Lung (tissue), 12 donors: ENCODE data around the gene HTT. TPM values are rescaled to one million over a fixed set of nuclear protein-coding genes. Genes with fewer than 3 reads are reported as not detected.

Source experiments
- ATAC-seq: fragments of 200-7000 bp; cut with Tn5 transposase; one replicate; pipeline ENCODE4 v1.9.1; 2020; ENCODE audit warnings: moderate number of reproducible peaks; ENCODE audit not compliant: insufficient read depth, low FRiP score
- DNase-seq, 3 donors: peaks; one replicate each; pipeline ENCODE4 v3.0.0-alpha.2; 2013 to 2017
- H3K27ac ChIP-seq, 2 donors: one replicate each; pipeline ENCODE4 v1.5.1; 2013; ENCODE audit warnings: mild to moderate bottlenecking in 2 of 2, moderate library complexity in 2 of 2, control low read depth in 1 of 2, inconsistent platforms in 1 of 2, low read depth in 1 of 2, low read length in 1 of 2
- H3K27me3 ChIP-seq, 3 donors: one replicate each; pipeline ENCODE4 v1.5.1; 2013; ENCODE audit warnings: low read length in 2 of 3; ENCODE audit not compliant: control insufficient read depth in 3 of 3, insufficient read depth in 3 of 3
- H3K36me3 ChIP-seq, 4 donors: one replicate each; pipeline ENCODE4 v1.5.1; 2013; ENCODE audit warnings: low read length in 4 of 4, mild to moderate bottlenecking in 1 of 4, moderate library complexity in 1 of 4; ENCODE audit not compliant: control insufficient read depth in 4 of 4, insufficient read depth in 4 of 4
- H3K4me1 ChIP-seq, 5 donors: one replicate each; pipeline ENCODE4 v1.5.1; 2013; ENCODE audit warnings: low read length in 5 of 5, mild to moderate bottlenecking in 2 of 5, moderate library complexity in 1 of 5; ENCODE audit not compliant: control insufficient read depth in 5 of 5, insufficient read depth in 5 of 5
- H3K4me3 ChIP-seq: one replicate; pipeline ENCODE4 v1.5.1; 2013; ENCODE audit warnings: mild to moderate bottlenecking, control low read depth, moderate library complexity
- H3K9ac ChIP-seq, 2 donors: one replicate each; pipeline ENCODE4 v1.5.1; 2013; ENCODE audit warnings: low read length in 2 of 2, control low read depth in 1 of 2; ENCODE audit not compliant: insufficient read depth in 1 of 2
- H3K9me3 ChIP-seq, 4 donors: one replicate each; pipeline ENCODE4 v1.5.1; 2013; ENCODE audit warnings: low read length in 3 of 4, mild to moderate bottlenecking in 1 of 4, moderate library complexity in 1 of 4; ENCODE audit not compliant: control insufficient read depth in 4 of 4, insufficient read depth in 3 of 4
- CTCF ChIP-seq: IDR thresholded peaks from 2 replicates; pipeline ENCODE4 v1.5.1; 2012; ENCODE audit warnings: mild to moderate bottlenecking; ENCODE audit errors: control extremely low read depth, extremely low read depth
- WGBS, 2 donors: extraction: QIAGEN DNeasy Blood & Tissue Kit; methylation state at CpG; one replicate each; pipeline ENCODE4 v1.1.7; 2013; 5-methylcytosine and 5-hydroxymethylcytosine counted together
- polyA plus RNA-seq, 2 donors: library from polyadenylated mRNA; stranded (reverse); fragments of 200-250 nt; gene quantifications; one replicate each; pipeline ENCODE4 v1.2.1, GENCODE V29; 2013
- total RNA-seq, 2 donors: library from RNA; depleted of rRNA in 1 of 2; stranded (reverse); fragments of >200 nt in 1 of 2; gene quantifications; one replicate each; pipeline ENCODE4 v1.2.1, GENCODE V29; 2014 to 2021
- donor health status: control.
- donor health status: control.
- donor health status: Bipolar disorder and iron deficiency.
- donor health status: healthy.
- donor health status: DM: yes; HTN: yes; CAD: no.

HTT gene
- total and polyA plus RNA-seq, 4 donors = 17.0 to 109 (median 48.4) TPM

- Histone ChIP-seq H3K27me3 (no peaks in the 10 kb centered on the region), H3K9me3 (peaks cover 0 to 2% (median 0%) of the 10 kb centered on the region in 4 donors), H3K4me3 (no peak overlapping the region), H3K27ac (no peak overlapping the region), H3K36me3 (peaks cover 18 to 40% (median 19%) of the 10 kb centered on the region in 4 donors), H3K4me1 (no peaks in the 10 kb centered on the region), H3K9ac (no peak overlapping the region)
- no peak for ATAC-seq
- no peak for TF ChIP-seq CTCF
- no peak for DNase-seq
Observed at GRCh38 chr4:3189459-3189858, 115.0 kb downstream of the HTT start.

GRCh38 chr4:3190549-3190948 is 116.1 kb downstream of the HTT start:
- Histone ChIP-seq H3K4me3 (no peak overlapping the region), H3K9ac (no peak overlapping the region), H3K27me3 (no peaks in the 10 kb centered on the region), H3K4me1 (no peaks in the 10 kb centered on the region), H3K36me3 (peaks cover 14 to 38% (median 18%) of the 10 kb centered on the region in 4 donors), H3K9me3 (peaks cover 0 to 2% (median 0%) of the 10 kb centered on the region in 4 donors), H3K27ac (no peak overlapping the region)
- DNase-seq (no peak), ATAC-seq (no peak)
- TF ChIP-seq CTCF = no peak
- 89% methylated on average over 5 of the region's 5 CpGs for WGBS, 2 donors

GRCh38 chr4:3192188-3192587 is 117.7 kb downstream of the HTT start:
- Histone ChIP-seq H3K4me3 (no peak overlapping the region), H3K4me1 (peaks cover 0 to 2% (median 0%) of the 10 kb centered on the region in 5 donors), H3K36me3 (peaks cover 17 to 37% (median 20%) of the 10 kb centered on the region in 4 donors), H3K9ac (no peak overlapping the region), H3K27ac (no peak overlapping the region), H3K27me3 (no peaks in the 10 kb centered on the region), H3K9me3 (peaks cover 0 to 2% (median 0%) of the 10 kb centered on the region in 4 donors)
- ATAC-seq (no peak), DNase-seq (no peak)
- no peak for TF ChIP-seq CTCF
- WGBS, 2 donors = 88 to 98% methylated on average over 4 of the region's 4 CpGs

GRCh38 chr4:3192827-3193226 is 118.3 kb downstream of the HTT start:
- Histone ChIP-seq H3K4me3 (no peak overlapping the region), H3K27ac (no peak overlapping the region), H3K27me3 (no peaks in the 10 kb centered on the region), H3K9ac (no peak overlapping the region), H3K9me3 (peaks cover 0 to 2% (median 0%) of the 10 kb centered on the region in 4 donors), H3K36me3 (peaks cover 16 to 41% (median 19%) of the 10 kb centered on the region in 4 donors), H3K4me1 (peaks cover 0 to 2% (median 0%) of the 10 kb centered on the region in 5 donors)
- no peak for DNase-seq
- 94 to 96% methylated on average over 12 of the region's 12 CpGs for WGBS, 2 donors
- ATAC-seq = no peak
- no peak for TF ChIP-seq CTCF
